Endothelial cell of umbilical vein (primary cell): Measurements from ENCODE around the gene CGNL1. TPM values are rescaled to one million over a fixed set of nuclear protein-coding genes. Genes with fewer than 3 reads are reported as not detected.

ENCODE experiments used
- BruUV-seq: library from RNA; stranded (reverse); fragments of 400-500 nt; replicated peaks from 2 replicates; lab custom pipeline; 2021; lab: Mats Ljungman, UMichigan
- CTCF ChIA-PET: fragments of 300-600, 350-600 bp; sonication (Branson Sonifier 250); formaldehyde crosslinking; loops from one replicate; lab custom pipeline; 2021; ENCODE audit warnings: antibody characterized with exemption, inconsistent platforms; lab: Charles Lee
- POLR2A ChIA-PET: fragments of 300-600, 350-600 bp; sonication (Branson Sonifier 250); formaldehyde crosslinking; loops from one replicate; lab custom pipeline; 2021; ENCODE audit warnings: antibody characterized with exemption, inconsistent platforms; lab: Charles Lee
- DNase-seq: peaks from one replicate; pipeline ENCODE4 v3.0.0-alpha.2; 2011; ENCODE audit warnings: low read depth, low spot score
- FAIRE-seq: peaks from 2 replicates; lab custom pipeline; 2011; peaks lifted over from hg19 to GRCh38; lab: Jason Lieb, UNC
- H2AFZ ChIP-seq: 2 replicates; pipeline ENCODE4 v1.6.0; 2012; ENCODE audit warnings: low read depth, low read length, control low read depth, inconsistent platforms
- H3K27ac ChIP-seq: 2 replicates; pipeline ENCODE4 v1.5.1; 2011; ENCODE audit warnings: low read depth, mild to moderate bottlenecking, control low read depth, low read length, moderate library complexity; ENCODE audit not compliant: insufficient read depth
- H3K27me3 ChIP-seq, 2 experiments: 2 replicates each; pipeline versions ENCODE4 v1.6.0 to v1.6.1; 2011; ENCODE audit warnings: low read length in 2 of 2, mixed read lengths in 1 of 2; ENCODE audit not compliant: control insufficient read depth in 2 of 2, insufficient read depth in 2 of 2
- H3K36me3 ChIP-seq, 2 experiments: 2 replicates in 1 of 2; 3 replicates in 1 of 2; pipeline ENCODE4 v1.5.1; 2011; ENCODE audit warnings: low read length in 2 of 2, mild to moderate bottlenecking in 1 of 2, moderate library complexity in 1 of 2; ENCODE audit not compliant: control insufficient read depth in 2 of 2, insufficient read depth in 2 of 2; ENCODE audit errors: extremely low read depth in 1 of 2
- H3K4me1 ChIP-seq: 3 replicates; pipeline ENCODE4 v1.5.1; 2011; ENCODE audit warnings: mild to moderate bottlenecking, low read length; ENCODE audit not compliant: control insufficient read depth, insufficient read depth; ENCODE audit errors: extremely low read depth
- H3K4me2 ChIP-seq: 2 replicates; pipeline ENCODE4 v1.6.1; 2011; ENCODE audit warnings: low read length, control low read depth, mixed read lengths; ENCODE audit not compliant: insufficient read depth
- H3K4me3 ChIP-seq, 3 experiments: fragments of 200-600 bp in 1 of 3; sonication (generic), shearing (Covaris generic) in 1 of 3; replicated peaks in 1 of 3; 2 replicates each; pipeline ENCODE4 v1.5.1; 2011 to 2016; ENCODE audit warnings: control low read depth in 3 of 3, low read length in 3 of 3, mild to moderate bottlenecking in 2 of 3, inconsistent platforms in 1 of 3, low read depth in 1 of 3, moderate library complexity in 1 of 3; ENCODE audit not compliant: insufficient read depth in 1 of 3
- H3K79me2 ChIP-seq: 2 replicates; pipeline ENCODE4 v1.6.0; 2012; ENCODE audit warnings: low read length, inconsistent platforms; ENCODE audit not compliant: control insufficient read depth, insufficient read depth
- H3K9ac ChIP-seq: replicated peaks from 2 replicates; pipeline ENCODE3; 2011; ENCODE audit warnings: low read length, control low read depth; ENCODE audit not compliant: insufficient read depth; ENCODE audit errors: extremely low read depth
- H3K9me1 ChIP-seq: replicated peaks from 3 replicates; pipeline ENCODE4 v1.6.0; 2011; ENCODE audit warnings: mild to moderate bottlenecking, low read length; ENCODE audit not compliant: control insufficient read depth, insufficient read depth; ENCODE audit errors: extremely low read depth
- H3K9me3 ChIP-seq: replicated peaks from 2 replicates; pipeline ENCODE4 v1.5.1; 2012; ENCODE audit warnings: low read length, inconsistent platforms; ENCODE audit not compliant: control insufficient read depth, insufficient read depth
- H4K20me1 ChIP-seq: replicated peaks from 2 replicates; pipeline ENCODE3; 2011; ENCODE audit warnings: mild to moderate bottlenecking, low read length; ENCODE audit not compliant: control insufficient read depth, insufficient read depth; ENCODE audit errors: extremely low read depth
- CTCF ChIP-seq, 2 donors: IDR thresholded peaks; 1 replicate in 1 of 2; 2 replicates in 1 of 2; pipeline ENCODE4 v1.5.1; 2011; ENCODE audit warnings: low read length in 2 of 2, mild to moderate bottlenecking in 2 of 2, moderate library complexity in 2 of 2, control low read depth in 1 of 2, inconsistent platforms in 1 of 2, low read depth in 1 of 2; ENCODE audit not compliant: insufficient read depth in 1 of 2; ENCODE audit errors: extremely low read depth in 1 of 2
- EZH2 ChIP-seq: IDR thresholded peaks from 2 replicates; pipeline ENCODE4 v1.6.1; 2012; ENCODE audit warnings: borderline replicate concordance, low read depth, mild to moderate bottlenecking, moderate library complexity, low read length, inconsistent platforms; ENCODE audit not compliant: severe bottlenecking
- FOS ChIP-seq: IDR thresholded peaks from 2 replicates; pipeline ENCODE4 v1.6.1; 2011; ENCODE audit warnings: mild to moderate bottlenecking, low read length, moderate library complexity, borderline replicate concordance; ENCODE audit not compliant: insufficient read depth
- GATA2 ChIP-seq: IDR thresholded peaks from 2 replicates; pipeline ENCODE4 v1.7.0; 2011; ENCODE audit warnings: low read depth, mild to moderate bottlenecking, moderate library complexity, mixed read lengths, low read length; ENCODE audit not compliant: insufficient read length, insufficient read depth
- JUN ChIP-seq: IDR thresholded peaks from 2 replicates; pipeline ENCODE4 v1.6.1; 2011; ENCODE audit warnings: borderline replicate concordance, low read depth; ENCODE audit not compliant: insufficient read length, insufficient read depth
- MAX ChIP-seq: IDR thresholded peaks from 2 replicates; pipeline ENCODE4 v1.6.1; 2011; ENCODE audit not compliant: insufficient read depth, insufficient read length
- MYC ChIP-seq: IDR thresholded peaks from one replicate; pipeline ENCODE4 v1.6.1; 2011; ENCODE audit warnings: mild to moderate bottlenecking, low read depth, low read length
- POLR2A ChIP-seq: IDR thresholded peaks from 2 replicates; pipeline ENCODE4 v1.6.1; 2012; ENCODE audit warnings: low read depth, mild to moderate bottlenecking, control low read depth, low read length
- POLR2AphosphoS5 ChIP-seq: IDR thresholded peaks from 2 replicates; pipeline ENCODE4 v1.6.1; 2012; ENCODE audit warnings: low read depth, mild to moderate bottlenecking, control low read depth, low read length, moderate library complexity; ENCODE audit not compliant: insufficient read depth
- dilution Hi-C: fragments of 300-500 bp; cut with MboI; formaldehyde crosslinking; loops from one replicate; pipeline ENCODE4 v1.15.0; 2019; ENCODE audit warnings: low sequenced_read_pairs; ENCODE audit not compliant: extremely low pct_ligation_motif_present
- intact Hi-C: fragments of 100-400 bp; cut with micrococcal nuclease; formaldehyde crosslinking; loops from one replicate; pipeline ENCODE4 v1.10.0; 2022
- polyA plus RNA-seq, 4 experiments: library from polyadenylated mRNA; depleted of rRNA in 3 of 4; stranded (reverse) in 3 of 4; unstranded in 1 of 4; fragments of >200 nt; gene quantifications; 2 replicates each; pipeline versions ENCODE4 v1.2.1 to v1.2.3, GENCODE V29; 2011 to 2012; ENCODE audit warnings: missing spikeins in 1 of 4
- total RNA-seq: library from RNA; stranded (reverse); gene quantifications from 2 replicates; pipeline ENCODE4 v1.2.3, GENCODE V29; 2021

CGNL1 gene
- total and polyA plus RNA-seq, 2 donors (not counting 3 experiments of a cell fraction or from before 2014, with no cell fraction given) = 6.9 to 27.1 TPM

GRCh38 chr15:57377478-57377847 lies 1.2 kb downstream of the CGNL1 start:
- H3K4me3 ChIP-seq = peak overlapping the region in 2 of 3 experiments; percentile 53 to 87
- H3K4me2 ChIP-seq = peak overlapping the region; percentile 80
- no peaks in the 10 kb centered on the region for H3K9me1 ChIP-seq
- FAIRE-seq = no peak
- peak overlapping the region; percentile 65 for H2AFZ ChIP-seq
- H3K36me3 ChIP-seq = no peaks in the 10 kb centered on the region
- H3K27me3 ChIP-seq = peaks cover 0 to 3% of the 10 kb centered on the region in 2 experiments
- H3K27ac ChIP-seq = no peak overlapping the region
- H3K9ac ChIP-seq = peak overlapping the region; percentile 30
- H3K9me3 ChIP-seq = no peaks in the 10 kb centered on the region
- no peaks in the 10 kb centered on the region for H4K20me1 ChIP-seq
- ChIA-PET CTCF (interaction anchor here (0.7 to 3.1 kb wide), 15 partner anchors 11 to 165 kb away, joined by 3 to 21 read pairs (median 5); no protein-coding TSS in a partner anchor), POLR2A (interaction anchor here (0.7 kb wide), 1 partner anchor 10 kb away, joined by 4 read pairs; no protein-coding TSS in a partner anchor)
- peaks cover 30% of the 10 kb centered on the region for H3K4me1 ChIP-seq
- dilution Hi-C loops (no loop called here), intact Hi-C loops (loop anchor here (1.0 to 5.0 kb wide), 3 partner anchors 10 to 130 kb away; no protein-coding TSS in a partner anchor)
- no peaks in the 10 kb centered on the region for H3K79me2 ChIP-seq
- TF ChIP-seq MAX = no peak
- no peak for TF ChIP-seq CTCF (IDR thresholded peaks at IDR 0.05; ENCODE audit: extremely low read depth in 1 of 2, insufficient read depth in 1 of 2, low read depth in 1 of 2, low read length in 2 of 2)
- peak; percentile 41 for DNase-seq
- TSS peak; percentile 25 for BruUV-seq

- H3K27me3 ChIP-seq = peaks cover 0 to 3% of the 10 kb centered on the region in 2 experiments
- H3K27ac ChIP-seq = no peak overlapping the region
- no peaks in the 10 kb centered on the region for H4K20me1 ChIP-seq
- DNase-seq (no peak), FAIRE-seq (peak; percentile 4)
- peak overlapping the region; percentile 23 for H3K9ac ChIP-seq
- no peaks in the 10 kb centered on the region for H3K79me2 ChIP-seq
- ChIA-PET POLR2A (no interaction called here), CTCF (interaction anchor here (0.8 kb wide), 1 partner anchor 39 kb away, joined by 3 read pairs; no protein-coding TSS in a partner anchor)
- H3K9me1 ChIP-seq = no peaks in the 10 kb centered on the region
- TF ChIP-seq CTCF (IDR thresholded peaks at IDR 0.05; ENCODE audit: extremely low read depth in 1 of 2, insufficient read depth in 1 of 2, low read depth in 1 of 2, low read length in 2 of 2) = no peak
- TF ChIP-seq POLR2A = no peak
- no peak for TF ChIP-seq EZH2
- TF ChIP-seq MAX = no peak
- TF ChIP-seq GATA2 = no peak
- no peak for TF ChIP-seq FOS
- no peak for TF ChIP-seq JUN
- no peak for TF ChIP-seq MYC
- TF ChIP-seq POLR2AphosphoS5 = no peak
- H3K36me3 ChIP-seq = no peaks in the 10 kb centered on the region
- H3K4me1 ChIP-seq = peaks cover 40% of the 10 kb centered on the region
- H3K4me3 ChIP-seq = no peak overlapping the region
- peak overlapping the region; percentile 50 for H3K4me2 ChIP-seq
- intact Hi-C loops = loop anchor here (5.0 kb wide), 2 partner anchors 63 to 128 kb away; no protein-coding TSS in a partner anchor
- dilution Hi-C loops = no loop called here
- no peaks in the 10 kb centered on the region for H3K9me3 ChIP-seq
- no peak overlapping the region for H2AFZ ChIP-seq
- BruUV-seq = no TSS peak
These were observed 3.2 kb downstream of the CGNL1 start for GRCh38 chr15:57379487-57379886.
